Colon (tissue), 2 donors: ENCODE measurements around the gene RAI1.

Experiments used
- FAIRE-seq: peaks from 2 replicates; lab custom pipeline; 2012; peaks lifted over from hg19 to GRCh38; lab: Jason Lieb, UNC
- donor health status: control.
- donor health status: control.

The RAI1 gene

DNA sequence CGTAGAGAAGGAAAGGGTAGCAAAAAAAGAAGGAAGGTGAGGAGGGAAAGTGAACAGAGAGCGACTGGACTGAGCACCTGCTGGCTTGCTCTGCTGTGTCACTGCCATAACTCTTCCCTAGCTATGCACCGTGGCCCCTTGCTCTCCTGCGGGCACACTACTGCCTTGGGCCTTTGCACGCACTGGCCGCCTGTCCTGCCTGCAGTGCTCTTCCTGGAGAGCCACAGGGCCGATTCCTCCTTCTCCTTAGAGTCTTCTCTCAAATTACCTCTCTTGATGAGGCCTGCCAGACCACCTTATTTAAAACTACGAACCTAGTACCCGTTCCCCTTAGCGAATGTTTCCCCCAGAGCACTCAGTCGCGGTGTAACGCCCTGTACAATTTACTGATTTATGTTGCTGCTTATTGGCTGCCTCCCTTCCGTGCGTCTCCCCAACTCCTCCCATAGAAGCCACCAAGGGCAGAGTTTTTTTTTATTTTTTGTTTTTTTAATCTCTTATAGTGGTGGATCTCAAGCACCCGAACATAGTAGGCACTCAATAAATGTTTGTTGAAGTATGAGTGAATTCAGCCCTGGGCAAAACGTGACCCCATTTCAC, 70.3 kb downstream of the RAI1 start:
- no peak for FAIRE-seq

DNA sequence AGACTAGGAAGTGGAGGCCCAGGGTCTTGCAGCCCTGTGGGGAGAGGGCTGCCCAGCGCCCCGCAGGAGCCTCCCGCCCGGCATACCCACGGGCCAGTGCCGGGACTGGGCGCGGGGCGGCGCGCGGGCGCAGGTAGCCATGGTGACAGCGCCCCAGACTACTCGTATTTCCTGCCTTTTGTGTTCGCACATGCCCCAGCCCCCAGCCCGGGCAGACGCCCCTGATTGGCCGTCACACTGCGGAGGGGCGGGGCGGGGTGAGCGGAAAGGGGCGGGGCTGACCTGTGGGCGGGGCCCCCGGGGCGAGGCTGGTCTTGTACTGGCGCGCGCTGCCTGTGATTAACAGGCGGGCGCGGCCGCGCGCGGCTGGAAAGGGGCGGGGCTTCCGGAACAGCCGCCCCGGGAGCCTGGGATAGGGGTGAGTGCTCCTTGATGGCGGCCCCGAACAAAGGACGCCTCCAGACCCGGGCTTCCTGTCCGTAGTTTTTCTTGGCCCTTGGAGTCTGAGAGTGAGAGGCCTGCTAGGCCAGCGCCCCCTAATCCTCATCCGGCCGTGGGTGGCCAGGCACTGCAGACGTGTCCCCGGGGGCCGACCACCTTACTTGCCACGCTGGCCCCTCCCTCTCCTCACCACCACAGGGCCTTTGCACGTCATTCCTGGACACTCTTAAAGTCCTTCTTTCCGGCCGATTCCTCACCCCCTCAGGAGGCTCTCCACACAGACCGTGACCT, 71.0 kb downstream of the RAI1 start:
- no peak for FAIRE-seq

DNA sequence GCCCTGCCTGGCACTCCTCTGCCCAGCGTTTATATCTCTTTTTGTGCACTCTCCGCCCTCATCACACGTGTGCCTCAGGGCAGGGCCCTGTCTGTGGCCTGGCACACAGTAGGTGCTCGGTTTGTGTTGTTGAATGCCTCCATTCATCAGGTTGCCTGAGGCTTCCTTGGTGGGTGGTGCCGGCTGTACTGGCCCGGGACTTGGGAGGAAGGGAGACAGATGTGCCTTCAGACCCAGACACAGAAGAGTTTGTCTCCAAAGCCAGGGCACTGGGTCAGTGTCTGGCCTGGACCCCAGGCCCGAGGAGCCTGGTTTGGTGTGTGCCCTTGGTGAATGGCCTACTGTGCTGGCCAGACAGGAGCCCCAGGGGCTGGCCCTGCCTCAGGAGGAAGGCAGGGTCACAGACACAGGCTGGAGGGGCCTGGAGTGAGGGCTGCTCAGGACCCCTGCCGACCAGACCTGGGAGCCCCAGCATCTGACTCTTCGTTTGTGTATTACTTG, 71.6 kb downstream of the RAI1 start:
- FAIRE-seq: no peak

DNA sequence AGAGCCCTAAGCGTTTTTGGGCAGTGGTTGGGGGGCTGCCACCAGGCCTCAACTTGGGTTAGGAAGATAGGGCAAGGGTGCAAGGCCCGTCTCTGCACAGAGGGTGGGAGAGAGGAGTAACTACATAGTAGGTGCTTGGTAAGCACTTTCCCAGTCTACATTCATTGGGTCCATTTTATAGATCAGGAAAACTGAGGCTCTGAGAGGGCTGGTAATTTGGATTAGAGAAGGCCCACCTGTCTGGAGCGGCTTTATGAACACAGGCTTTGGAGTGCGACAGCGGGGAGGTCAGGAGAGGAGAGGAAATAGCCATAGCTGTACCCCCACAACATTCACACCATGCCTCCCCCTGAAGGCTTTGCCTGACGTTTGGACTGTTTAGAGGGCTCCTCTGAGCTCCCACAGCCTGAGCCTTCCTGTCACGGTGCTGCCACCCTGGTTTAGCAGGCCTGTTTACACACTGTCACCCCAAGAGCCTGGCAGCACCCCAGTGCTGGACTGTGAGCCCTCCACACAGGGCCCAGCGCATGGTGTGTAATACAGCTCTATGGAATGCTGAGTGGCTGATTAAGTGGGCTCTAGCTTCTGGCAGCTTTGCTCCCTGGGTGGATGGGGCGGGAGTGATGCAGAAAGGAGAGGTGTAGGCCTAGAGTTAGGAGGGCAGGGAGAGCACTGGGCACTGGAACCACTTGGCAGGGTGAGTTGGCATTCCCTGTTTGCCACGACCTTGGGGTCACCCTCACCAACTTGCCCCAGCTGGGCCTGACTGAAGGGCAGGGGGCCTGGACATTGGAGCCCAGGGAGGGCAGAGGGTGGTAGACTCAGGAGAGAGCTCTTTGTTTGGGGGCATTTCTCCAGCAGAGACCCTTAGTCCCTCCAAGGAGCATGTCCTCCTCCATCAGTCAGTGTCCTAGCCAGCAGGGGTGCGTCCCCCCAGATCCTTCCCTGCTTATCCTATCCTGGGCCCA, 73.7 kb downstream of the RAI1 start:
- no peak for FAIRE-seq

DNA sequence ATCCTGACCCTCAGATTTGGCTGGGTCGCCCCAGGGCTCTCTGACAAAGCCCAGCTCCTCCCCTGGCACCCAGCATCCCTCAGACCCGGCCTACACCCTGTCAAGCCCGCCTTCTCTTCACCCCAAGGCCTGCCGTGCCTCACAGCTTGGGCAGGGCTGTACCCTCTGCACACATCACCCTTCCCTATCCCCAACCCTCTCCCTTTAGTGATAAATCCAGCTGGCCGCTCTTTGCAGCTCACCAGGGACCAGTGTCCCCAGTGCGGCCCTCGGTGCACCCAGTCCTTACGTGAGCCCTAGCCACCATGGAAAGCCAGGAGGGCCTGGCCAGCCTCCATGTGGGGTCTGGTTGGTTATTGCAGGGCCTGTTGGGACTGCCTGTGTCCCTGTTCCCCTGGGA, 74.5 kb downstream of the RAI1 start:
- no peak for FAIRE-seq

DNA sequence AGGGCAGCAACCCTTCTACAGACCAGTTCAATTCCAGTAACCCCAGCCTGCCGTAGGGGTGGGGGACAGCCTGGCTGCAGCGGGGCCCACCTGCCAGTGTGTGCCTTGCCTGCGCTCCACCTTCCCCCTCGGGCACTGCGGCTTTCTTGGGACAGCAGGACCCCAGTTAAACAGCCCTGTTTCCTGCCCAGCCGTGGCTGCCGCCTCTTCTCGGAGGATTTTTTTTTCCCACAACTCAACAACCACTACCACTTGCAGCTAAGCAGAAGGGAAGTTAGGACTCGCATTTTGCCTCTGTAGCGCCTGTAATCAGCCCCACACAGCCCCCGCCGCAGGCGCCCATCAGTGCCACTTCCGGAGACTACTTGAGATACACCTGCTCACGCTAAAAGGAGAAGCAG, 76.1 kb downstream of the RAI1 start:
- FAIRE-seq: no peak

DNA sequence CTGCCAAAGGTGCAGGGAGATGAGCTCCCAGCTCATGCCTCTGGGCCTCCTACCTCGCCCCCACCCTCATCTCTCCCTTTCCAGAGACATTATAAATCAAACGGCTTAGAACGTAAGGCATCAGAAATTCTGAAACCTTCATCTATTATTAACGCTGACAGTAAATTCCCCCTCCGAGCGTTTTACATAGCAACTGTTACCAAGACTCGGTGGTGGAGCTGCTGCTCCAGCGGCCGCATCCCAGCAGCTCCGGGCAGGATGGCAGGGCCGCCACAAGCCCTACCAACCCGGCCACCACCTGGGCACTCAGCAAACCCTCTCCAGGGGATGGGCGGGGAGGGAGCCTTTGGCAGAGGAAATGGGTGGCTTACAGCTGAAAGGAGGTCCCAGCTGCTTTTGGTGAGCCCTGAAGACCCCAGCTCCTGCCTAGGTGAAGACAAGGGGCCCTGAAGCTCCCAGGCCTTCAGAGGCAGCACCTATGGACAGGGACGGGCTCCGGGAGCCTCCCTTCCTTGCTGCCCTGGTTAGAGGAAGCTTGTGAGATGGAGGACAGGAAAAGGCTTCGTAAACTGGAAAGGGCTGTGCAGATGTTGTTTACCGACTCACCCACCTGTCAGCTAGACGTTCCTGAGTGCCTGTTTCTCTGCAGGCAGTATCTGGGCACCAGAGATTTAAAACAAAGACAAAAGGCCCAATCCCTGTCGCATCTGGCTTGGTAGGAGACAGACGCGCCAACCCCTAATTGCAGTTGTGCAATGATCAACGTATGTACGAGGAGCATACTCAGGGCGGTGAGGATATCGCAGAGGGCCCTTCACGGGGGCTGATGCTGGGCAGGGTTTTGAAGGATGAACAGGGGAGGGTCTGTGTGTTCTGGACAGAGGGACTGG, 76.9 kb downstream of the RAI1 start:
- no peak for FAIRE-seq

DNA sequence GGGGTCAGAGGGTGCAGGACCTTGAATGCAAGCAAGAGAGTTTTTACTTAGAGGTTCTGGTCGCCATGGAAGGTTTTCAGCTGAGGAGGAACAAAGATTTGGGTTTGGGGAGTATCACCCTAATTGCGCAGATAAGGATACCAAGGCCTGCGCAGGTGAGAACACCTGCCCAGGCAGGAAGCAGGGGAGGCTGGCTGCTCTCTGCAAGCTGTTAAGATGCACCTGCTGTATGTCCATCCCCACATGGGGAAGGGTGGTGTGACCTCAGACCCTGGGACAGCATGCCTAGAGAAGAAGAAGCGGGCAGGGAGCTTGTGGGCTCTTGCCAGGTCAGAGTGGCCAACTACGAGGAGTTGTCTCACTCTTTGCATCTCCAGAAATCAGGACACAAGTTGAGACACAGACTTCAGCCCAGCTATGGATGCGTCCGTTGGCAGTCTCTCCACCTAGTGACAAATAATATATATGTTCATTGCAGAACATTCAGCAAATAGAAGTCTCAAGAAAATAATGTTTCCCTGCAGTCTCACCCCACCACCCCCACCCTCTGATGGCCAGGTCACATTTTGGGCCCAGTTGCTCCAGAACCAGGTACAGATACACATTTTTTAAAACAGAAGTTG, 77.8 kb downstream of the RAI1 start:
- FAIRE-seq: no peak

DNA sequence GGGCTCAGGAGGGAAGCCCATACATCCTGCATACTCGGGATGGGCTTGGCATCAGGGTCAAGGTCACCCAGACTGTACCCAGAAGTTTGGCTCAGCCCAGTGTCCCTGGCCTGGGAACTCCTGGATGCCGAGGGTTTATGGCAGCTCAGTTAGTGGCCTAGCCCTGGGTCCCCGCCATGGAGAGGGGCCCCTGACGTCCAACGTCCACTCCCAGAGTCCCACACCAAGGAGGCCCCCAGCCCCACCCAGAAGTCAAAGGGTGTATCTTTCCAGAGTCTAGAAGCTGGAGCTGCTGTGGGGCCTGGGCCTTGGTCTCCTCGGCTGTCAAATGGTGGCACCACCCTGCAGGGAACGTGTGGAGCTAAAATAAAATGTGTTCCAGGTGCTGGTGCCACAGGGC, 79.1 kb downstream of the RAI1 start:
- FAIRE-seq: no peak

DNA sequence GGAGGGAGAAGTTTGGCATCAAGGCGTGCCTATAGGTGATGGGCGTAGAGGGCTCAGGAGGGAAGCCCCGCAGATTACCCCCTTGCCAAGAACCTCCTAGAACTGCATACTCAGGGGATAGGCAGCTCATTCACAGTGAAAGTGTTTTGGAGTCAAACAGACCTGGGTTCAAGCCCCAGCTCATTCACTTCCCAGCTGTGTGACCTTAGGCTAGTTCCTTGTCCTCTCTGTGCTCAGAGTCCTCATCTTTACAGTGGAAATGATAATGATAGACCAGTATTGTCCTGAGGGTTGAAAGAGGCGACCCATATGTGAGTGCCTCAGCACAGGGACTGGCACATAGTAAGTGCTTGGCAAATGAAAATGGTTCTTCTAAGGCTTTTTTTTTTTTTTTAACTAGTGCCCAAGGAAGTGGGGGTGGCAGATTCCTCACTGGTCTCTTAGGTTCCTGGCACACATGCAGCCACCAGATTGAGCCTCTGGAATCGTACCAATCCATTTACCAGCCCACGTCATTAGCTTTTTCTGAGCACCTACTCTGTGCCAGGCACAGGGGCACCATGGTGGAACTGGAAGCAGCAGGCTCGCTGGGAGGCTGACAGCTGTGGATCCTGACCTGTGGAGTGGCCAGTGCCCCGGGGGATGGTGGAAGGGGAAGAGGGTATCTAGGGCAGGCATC, 79.8 kb downstream of the RAI1 start:
- FAIRE-seq: no peak

DNA sequence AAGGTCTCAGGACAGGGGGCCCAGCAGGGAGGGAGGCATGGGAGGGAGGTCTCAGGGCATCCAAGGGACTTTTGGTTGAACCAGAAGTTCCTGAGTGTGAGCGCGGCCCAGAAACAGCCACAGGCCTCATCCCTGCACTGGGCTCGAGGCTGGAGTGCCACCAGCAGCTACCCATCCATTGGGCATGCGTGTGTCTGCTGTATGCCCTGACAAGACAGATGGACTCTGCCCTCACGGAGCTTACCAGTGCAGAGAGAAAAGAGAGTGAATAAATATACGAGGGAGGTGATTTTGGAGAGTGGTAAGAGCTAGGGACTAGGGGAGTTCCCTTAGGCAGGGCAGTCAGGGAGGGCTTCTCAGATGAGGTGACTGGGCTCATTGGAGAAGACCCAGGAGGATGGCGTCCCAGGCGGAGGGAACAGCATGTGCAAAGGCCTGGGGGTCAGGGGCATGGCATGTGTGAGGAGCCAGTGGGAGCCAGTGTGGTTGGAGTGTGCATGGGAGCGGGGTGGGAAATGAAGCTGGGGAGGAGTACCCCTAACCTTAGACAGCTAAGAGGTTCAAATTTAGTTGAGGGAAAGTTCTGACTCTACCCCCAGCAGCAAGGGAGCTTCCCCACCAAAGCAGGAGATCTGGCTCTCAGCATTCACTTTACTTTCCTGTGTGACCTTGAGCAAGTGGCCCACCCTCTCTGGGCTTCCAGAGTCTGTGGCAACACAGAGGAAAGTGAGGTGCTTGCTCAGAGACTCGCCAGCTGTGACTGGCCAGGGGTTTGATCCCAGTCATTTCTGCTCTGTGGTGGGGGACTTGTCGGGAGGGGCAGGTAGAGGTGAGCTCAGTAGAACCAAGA, 80.9 kb downstream of the RAI1 start:
- FAIRE-seq: no peak

DNA sequence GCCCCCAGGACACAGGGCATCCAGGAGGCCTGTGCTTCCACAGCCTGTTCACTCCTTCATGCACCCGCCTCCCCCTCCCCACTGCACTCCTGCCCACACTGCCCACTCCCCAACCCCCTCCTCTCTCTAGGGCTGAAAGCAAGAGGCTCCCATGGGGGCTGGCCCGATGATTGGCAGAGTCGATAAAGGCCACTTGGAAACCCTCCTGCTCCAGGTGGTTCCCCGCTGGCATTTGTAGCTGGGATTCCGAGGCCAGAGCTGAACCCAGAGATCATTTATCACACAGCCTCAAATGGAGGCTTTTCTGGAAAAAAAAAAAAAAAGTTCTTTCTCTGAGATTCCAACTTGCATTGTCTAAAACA, 81.5 kb downstream of the RAI1 start:
- FAIRE-seq: no peak

DNA sequence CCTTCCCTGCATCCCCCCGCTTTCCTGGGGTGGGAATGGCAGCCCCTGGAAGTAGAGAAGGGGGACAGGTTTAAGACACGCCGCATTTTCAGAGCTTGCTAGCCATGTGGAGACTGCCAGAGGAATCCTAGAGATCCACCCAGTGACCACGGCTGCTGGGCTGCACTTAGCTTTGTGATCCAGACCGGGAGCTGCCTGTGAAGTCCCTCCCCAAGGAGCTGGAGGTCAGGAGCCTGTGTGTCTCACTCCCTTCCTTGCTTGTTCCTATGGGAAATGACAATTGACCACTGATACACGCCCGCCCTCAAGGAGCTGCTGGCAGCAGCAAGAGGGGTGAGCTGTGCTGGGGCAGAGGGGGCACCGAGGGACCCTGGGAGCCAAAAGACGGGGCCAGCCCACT, 81.9 kb downstream of the RAI1 start:
- no peak for FAIRE-seq

DNA sequence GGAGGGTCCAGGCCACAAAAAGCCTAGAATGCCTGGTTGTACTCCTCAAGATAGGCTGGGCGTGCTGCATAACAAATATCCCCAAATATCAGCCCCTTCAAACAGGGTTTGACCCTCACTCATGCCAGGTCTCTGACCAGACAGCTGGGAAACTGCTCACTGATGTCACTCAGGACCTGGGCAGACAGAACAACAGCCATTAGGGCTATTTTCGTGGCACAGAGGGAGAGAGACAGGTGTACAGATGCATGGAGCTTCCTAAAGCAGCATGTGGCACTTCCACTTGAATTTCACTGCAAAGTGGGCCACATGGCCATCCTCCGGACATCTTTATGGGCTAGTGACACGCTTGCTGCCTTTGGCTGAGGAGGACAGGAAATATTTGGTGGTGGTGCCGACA, 82.5 kb downstream of the RAI1 start:
- FAIRE-seq: no peak

DNA sequence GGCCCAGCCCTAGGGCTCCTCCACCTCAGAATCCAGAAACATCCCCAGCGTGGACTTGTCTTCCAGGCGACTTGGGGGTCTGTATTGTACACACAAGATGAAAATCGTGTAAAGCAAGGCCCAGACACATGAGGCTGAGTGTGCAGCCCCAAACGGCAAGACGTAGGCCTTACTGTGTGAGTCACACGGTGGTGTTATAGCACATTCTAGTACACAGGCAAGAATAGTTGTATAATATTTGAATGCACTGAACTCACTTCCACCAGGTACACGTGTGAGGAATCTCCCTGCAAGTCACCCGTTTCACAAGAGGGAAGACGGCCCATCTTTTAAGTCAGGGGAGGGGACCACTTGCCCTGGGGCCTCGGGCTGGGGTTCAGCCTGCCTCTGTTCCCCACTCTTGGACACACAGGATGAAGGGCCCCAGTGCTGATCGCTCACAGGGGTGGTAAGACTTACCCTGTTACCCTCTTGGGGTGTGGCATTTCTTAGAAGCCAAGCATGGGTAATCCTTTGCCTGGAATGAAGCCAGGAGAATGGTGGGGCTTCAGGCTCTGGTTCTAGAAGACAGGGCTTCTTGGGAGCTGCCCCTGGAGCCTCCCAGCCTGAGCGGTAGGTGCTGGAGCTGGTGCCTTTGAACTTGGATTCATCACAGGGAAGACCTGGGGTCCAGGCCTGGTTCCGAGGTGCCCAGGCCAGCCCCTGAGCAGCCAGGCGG, 84.3 kb downstream of the RAI1 start:
- FAIRE-seq: no peak

DNA sequence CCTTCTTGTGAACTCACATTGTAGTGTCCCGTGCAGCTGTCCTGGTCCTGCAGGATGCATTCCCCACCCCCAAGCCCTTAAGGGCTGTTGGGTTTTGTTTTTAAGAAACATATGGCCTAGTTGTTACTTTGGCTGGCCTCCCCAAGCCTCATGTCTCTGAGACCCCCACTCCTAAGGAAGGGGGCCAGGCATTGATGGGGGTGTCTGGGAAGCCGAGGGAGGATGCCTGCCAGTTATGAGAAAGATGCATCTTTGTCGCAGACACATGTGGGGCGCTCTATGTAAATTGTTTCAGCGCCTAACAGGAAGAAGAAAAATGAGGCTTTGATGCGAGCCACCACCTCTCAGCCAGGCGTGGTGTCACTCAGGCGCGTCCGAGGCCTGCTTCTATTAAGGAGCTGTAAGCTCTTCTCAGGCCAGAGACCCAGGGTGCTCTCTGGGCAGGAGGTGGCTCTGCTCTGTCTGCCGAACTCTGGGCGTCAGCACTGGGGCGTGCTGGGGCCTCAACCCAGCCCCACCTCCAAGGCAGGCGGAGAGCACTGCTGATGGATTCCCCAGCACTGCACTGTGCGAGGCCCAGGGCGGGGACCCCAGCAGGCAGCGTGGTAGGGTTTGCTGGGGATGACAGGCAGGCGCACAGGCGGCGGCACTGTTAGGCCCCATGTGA, 85.0 kb downstream of the RAI1 start:
- no peak for FAIRE-seq

DNA sequence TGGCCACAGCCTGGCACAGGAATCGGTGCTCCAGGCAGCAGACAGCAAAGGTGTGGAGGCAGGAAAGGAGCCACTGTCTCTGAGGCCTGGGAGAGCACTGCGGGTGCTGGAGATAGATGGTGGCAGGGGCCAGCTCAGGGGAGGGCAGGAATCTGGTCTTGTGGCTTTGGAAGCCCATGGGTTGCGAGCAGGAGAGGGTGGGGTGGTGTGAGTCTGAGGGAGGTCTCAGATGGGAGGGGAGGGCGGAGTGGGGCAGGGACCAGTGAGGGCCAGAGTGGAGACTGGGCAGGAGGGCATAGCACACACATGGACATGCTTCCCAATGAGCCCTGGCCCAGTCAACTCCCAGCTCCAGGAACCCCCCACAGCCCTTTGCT, 85.5 kb downstream of the RAI1 start:
- FAIRE-seq: no peak

DNA sequence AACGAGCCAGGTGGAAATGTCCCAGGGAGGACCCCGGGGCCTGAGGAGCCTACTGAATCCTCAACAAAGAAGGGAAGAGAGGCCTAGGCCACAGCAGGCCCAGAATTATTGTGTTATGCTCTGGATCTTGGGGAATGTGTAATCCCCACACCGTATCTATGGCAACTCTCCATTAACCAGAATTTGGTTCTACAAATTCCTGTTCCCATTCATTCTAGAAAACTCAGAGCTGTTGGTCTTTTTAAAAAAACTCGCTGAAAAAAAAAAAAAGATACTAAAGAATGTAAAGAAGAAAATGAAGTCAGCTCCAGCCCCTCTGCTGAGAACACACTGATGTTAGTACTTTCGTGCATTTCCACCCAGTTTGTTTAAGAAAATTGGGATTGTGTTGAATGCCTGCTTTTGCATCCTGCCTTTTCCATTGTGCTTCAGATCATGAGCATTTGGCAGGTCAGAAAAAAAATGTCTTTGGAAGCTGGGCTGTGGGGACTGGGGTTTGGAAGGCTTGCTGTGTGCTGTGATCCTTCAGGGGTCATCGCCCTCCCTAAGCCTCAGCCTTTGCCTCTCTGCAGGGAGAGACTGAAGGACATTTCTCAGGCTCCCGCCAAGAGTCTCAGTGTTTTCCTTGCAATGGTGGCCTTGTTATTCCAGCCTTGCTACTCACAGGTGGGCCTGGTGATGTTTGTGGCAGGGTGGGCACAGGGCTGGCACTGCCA, 86.1 kb downstream of the RAI1 start:
- FAIRE-seq: no peak
